Activated gamma-delta T cell treated with anti-CD3 and anti-CD28 coated beads, Interleukin-2, amount 50 U/mL, for 16 hours (primary cell): ENCODE measurements around the gene GPR12.
A peak's percentile ranks its signal among the peaks of the same experiment; 100 is the strongest.
"Not testable (repeated sequence)": the region's sequence is repeated elsewhere in the genome, so short reads cannot be mapped to it uniquely, and the experiment has no call there.

ENCODE experiments used
- DNase-seq: peaks from one replicate; pipeline ENCODE4 v3.0.0-alpha.2; 2020; ENCODE audit warnings: low read depth

GPR12 gene

GRCh38 chr13:26747706-26748105, 12.9 kb downstream of the GPR12 start:
- no peak for DNase-seq

- no peak for DNase-seq
Measured at GRCh38 chr13:26743971-26744370, 16.6 kb downstream of the GPR12 start.

- DNase-seq, result no peak
Measured at GRCh38 chr13:26742691-26743358, 17.8 kb downstream of the GPR12 start.

- DNase-seq, result no peak
Measured at GRCh38 chr13:26735677-26736076, 24.9 kb downstream of the GPR12 start.

GRCh38 chr13:26727633-26728032, 33.0 kb downstream of the GPR12 start:
- DNase-seq, result no peak

- no peak for DNase-seq
Measured at GRCh38 chr13:26727122-26727521, 33.5 kb downstream of the GPR12 start.

GRCh38 chr13:26726684-26727083, 33.9 kb downstream of the GPR12 start:
- no peak for DNase-seq

- DNase-seq, result not testable (repeated sequence)
Measured at GRCh38 chr13:26723620-26724019, 37.0 kb downstream of the GPR12 start.

GRCh38 chr13:26722321-26722720, 38.3 kb downstream of the GPR12 start:
- DNase-seq, result no peak

GRCh38 chr13:26721251-26722121, 39.1 kb downstream of the GPR12 start:
- DNase-seq, result peak; percentile 19

GRCh38 chr13:26719356-26719945, 41.1 kb downstream of the GPR12 start:
- DNase-seq, result no peak

- no peak for DNase-seq
Measured at GRCh38 chr13:26718872-26719271, 41.7 kb downstream of the GPR12 start.

- DNase-seq, result no peak
Measured at GRCh38 chr13:26718146-26718545, 42.4 kb downstream of the GPR12 start.

- no peak for DNase-seq
Measured at GRCh38 chr13:26716984-26717383, 43.6 kb downstream of the GPR12 start.

GRCh38 chr13:26713341-26713740, 47.2 kb downstream of the GPR12 start:
- no peak for DNase-seq

GRCh38 chr13:26711211-26711610, 49.4 kb downstream of the GPR12 start:
- DNase-seq, result no peak

- no peak for DNase-seq
Measured at GRCh38 chr13:26710166-26710565, 50.4 kb downstream of the GPR12 start.

GRCh38 chr13:26709461-26709860, 51.1 kb downstream of the GPR12 start:
- DNase-seq, result no peak

GRCh38 chr13:26708007-26708297, 52.6 kb downstream of the GPR12 start:
- DNase-seq, result no peak

GRCh38 chr13:26707122-26708006, 53.2 kb downstream of the GPR12 start:
- no peak for DNase-seq

GRCh38 chr13:26706381-26706780, 54.2 kb downstream of the GPR12 start:
- no peak for DNase-seq

GRCh38 chr13:26705536-26705935, 55.0 kb downstream of the GPR12 start:
- no peak for DNase-seq
